HepG2 (cell line): ENCODE measurements around the gene LITAFD. TPM values are rescaled to one million over a fixed set of nuclear protein-coding genes. Genes with fewer than 3 reads are reported as not detected.

Experiments used
- ARHGAP35 ChIP-seq: sonication (generic); formaldehyde crosslinking; IDR thresholded peaks from 2 replicates; pipeline ENCODE4 v1.9.0; 2022; ENCODE audit warnings: mild to moderate bottlenecking, inconsistent platforms, moderate library complexity, missing genetic modification reagents, borderline replicate concordance
- FLYWCH1 ChIP-seq: sonication (generic); formaldehyde crosslinking; IDR thresholded peaks from 2 replicates; pipeline ENCODE4 v1.8.1; 2023; ENCODE audit warnings: mild to moderate bottlenecking, missing genetic modification reagents
- MBNL3 ChIP-seq: fragments of 250-450 bp; sonication (Bioruptor Pico); conservative IDR thresholded peaks from 2 replicates; pipeline ENCODE4 v1.8.0; 2022; ENCODE audit warnings: mild to moderate bottlenecking, inconsistent platforms
- MLLT10 ChIP-seq: sonication (generic); formaldehyde crosslinking; IDR thresholded peaks from 2 replicates; pipeline ENCODE4 v1.4.0; 2020; ENCODE audit warnings: missing genetic modification reagents
- PCBP1 ChIP-seq: fragments of 200-400 bp; formaldehyde crosslinking; IDR thresholded peaks from 2 replicates; pipeline ENCODE4 v1.6.1; 2017; ENCODE audit warnings: mild to moderate bottlenecking, low read depth, low read length, borderline replicate concordance
- PITX1 ChIP-seq: sonication (generic); formaldehyde crosslinking; IDR thresholded peaks from 2 replicates; pipeline ENCODE4 v1.5.1; 2020; ENCODE audit warnings: mild to moderate bottlenecking, missing genetic modification reagents
- SMAD9 ChIP-seq: sonication (generic); formaldehyde crosslinking; IDR thresholded peaks from 2 replicates; pipeline ENCODE4 v1.5.1; 2020; ENCODE audit warnings: mild to moderate bottlenecking, missing genetic modification reagents
- TOE1 ChIP-seq: sonication (generic); formaldehyde crosslinking; IDR thresholded peaks from 2 replicates; pipeline ENCODE4 v1.4.0; 2020; ENCODE audit warnings: mild to moderate bottlenecking, missing genetic modification reagents
- ZFY ChIP-seq: sonication (generic); formaldehyde crosslinking; IDR thresholded peaks from 2 replicates; pipeline ENCODE4 v1.4.0; 2020; ENCODE audit warnings: missing genetic modification reagents
- ZNF326 ChIP-seq: sonication (generic); formaldehyde crosslinking; IDR thresholded peaks from 2 replicates; pipeline ENCODE4 v1.4.0; 2020; ENCODE audit warnings: missing genetic modification reagents, borderline replicate concordance
- ZNF446 ChIP-seq: sonication (generic); formaldehyde crosslinking; IDR thresholded peaks from 2 replicates; pipeline ENCODE4 v1.5.0; 2020; ENCODE audit warnings: mild to moderate bottlenecking, missing genetic modification reagents
- ZNF556 ChIP-seq: sonication (generic); formaldehyde crosslinking; IDR thresholded peaks from 2 replicates; pipeline ENCODE4 v1.4.0; 2020; ENCODE audit warnings: mild to moderate bottlenecking, missing genetic modification reagents, borderline replicate concordance
- ZNF788 ChIP-seq: sonication (generic); formaldehyde crosslinking; IDR thresholded peaks from 2 replicates; pipeline ENCODE4 v1.5.0; 2020; ENCODE audit warnings: mild to moderate bottlenecking, missing genetic modification reagents, borderline replicate concordance
- polyA plus RNA-seq, 8 experiments: library from polyadenylated mRNA; depleted of rRNA in 3 of 8; stranded (reverse) in 7 of 8; unstranded in 1 of 8; fragments of >200 nt; fragmentation: Illumina TruSeq in 4 of 8; extraction: Trizol in 4 of 8; gene quantifications; 2 replicates each; pipeline versions ENCODE4 v1.2.1 to v1.2.3, GENCODE V29; 2011 to 2016; ENCODE audit warnings: low read depth in 4 of 8, missing spikeins in 1 of 8, mixed read lengths in 1 of 8; ENCODE audit not compliant: insufficient read depth in 1 of 8
- total RNA-seq, 5 experiments: library from RNA; depleted of rRNA; stranded (reverse); fragments of >200 nt; fragmentation: Illumina TruSeq; extraction: Trizol; gene quantifications; 2 replicates each; pipeline ENCODE4 v1.2.3, GENCODE V29; 2016; ENCODE audit warnings: low read depth in 1 of 5
- TF ChIP-seq, protein P1 (sequence below): IDR thresholded peaks from 2 replicates; pipeline ENCODE4 v1.6.1; 2016; ENCODE audit warnings: mild to moderate bottlenecking, missing biosample characterization, missing genetic modification reagents
- TF ChIP-seq, protein P2 (sequence below), 2 experiments: sonication (generic) in 1 of 2; formaldehyde crosslinking in 1 of 2; IDR thresholded peaks; 2 replicates each; pipeline versions ENCODE4 v1.5.1 to v1.6.1; 2011 to 2020; ENCODE audit warnings: borderline replicate concordance in 1 of 2, low read depth in 1 of 2, low read length in 1 of 2, mild to moderate bottlenecking in 1 of 2, missing genetic modification reagents in 1 of 2, moderate library complexity in 1 of 2
- TF ChIP-seq, protein P3 (sequence below), 2 experiments: sonication (generic) in 1 of 2; formaldehyde crosslinking in 1 of 2; IDR thresholded peaks; 2 replicates each; pipeline versions ENCODE4 v1.6.1 to v1.9.0; 2014 to 2022; ENCODE audit warnings: antibody characterized with exemption in 1 of 2, borderline replicate concordance in 1 of 2, inconsistent platforms in 1 of 2, low read depth in 1 of 2, missing genetic modification reagents in 1 of 2
- TF ChIP-seq, protein P4 (sequence below): sonication (generic); formaldehyde crosslinking; IDR thresholded peaks from 2 replicates; pipeline ENCODE4 v1.5.1; 2020; ENCODE audit warnings: mild to moderate bottlenecking, missing genetic modification reagents, moderate library complexity

LITAFD gene
- total and polyA plus RNA-seq, 2 of the 13 experiments (the other 11 are each of a cell fraction or from before 2014, with no cell fraction given): not detected

DNA sequence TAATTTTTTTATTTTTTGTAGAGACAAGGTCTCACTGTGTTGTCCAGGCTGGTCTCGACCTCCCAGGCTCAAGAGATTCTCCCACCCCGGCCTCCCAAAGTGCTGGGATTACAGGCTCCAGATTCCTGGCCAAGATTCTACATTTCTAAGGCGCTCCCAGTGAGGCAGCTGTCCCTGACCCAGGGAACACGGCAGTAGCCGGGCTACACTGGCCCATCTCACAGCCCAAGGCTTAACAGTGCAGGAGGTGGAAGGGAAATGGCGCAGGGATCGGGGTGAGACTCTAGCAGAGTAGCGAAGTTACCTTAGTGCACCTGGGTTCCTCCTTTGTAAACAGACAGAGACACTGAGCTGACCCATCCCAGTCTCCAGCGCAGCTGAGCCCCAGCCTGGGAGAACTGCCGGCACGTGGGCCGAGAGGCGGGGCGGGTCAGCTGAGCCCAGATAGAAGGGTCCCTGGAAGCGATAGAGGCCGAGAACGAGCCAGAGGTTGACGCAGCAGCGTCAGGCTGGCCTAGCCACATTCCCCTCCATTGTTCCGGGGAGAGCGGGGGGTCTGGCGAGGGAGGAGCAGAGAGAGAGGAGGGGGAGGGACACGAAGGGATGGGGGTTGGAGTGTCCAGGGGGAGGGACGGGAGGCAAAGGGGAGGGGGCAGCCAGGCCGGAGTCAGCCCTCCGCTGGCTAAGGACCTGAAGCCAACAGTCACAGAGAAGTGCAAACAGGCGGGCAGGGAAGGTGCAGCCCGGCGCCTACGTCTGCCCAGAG, 15.8 kb upstream of the LITAFD start (continued):
- TF ChIP-seq, protein P1, sequence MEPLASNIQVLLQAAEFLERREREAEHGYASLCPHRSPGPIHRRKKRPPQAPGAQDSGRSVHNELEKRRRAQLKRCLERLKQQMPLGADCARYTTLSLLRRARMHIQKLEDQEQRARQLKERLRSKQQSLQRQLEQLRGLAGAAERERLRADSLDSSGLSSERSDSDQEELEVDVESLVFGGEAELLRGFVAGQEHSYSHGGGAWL: peak; percentile 90
- TF ChIP-seq ZNF788 (CRISPR knock-in tag): peak; percentile 79; the same call in 1 of the 2 replicates
- TF ChIP-seq ZNF556 (CRISPR knock-in tag): no peak; the same call in 1 of the 2 replicates
- peak; percentile 80; the same call in 1 of the 2 replicates for TF ChIP-seq ARHGAP35
- no peak for TF ChIP-seq MLLT10 (CRISPR knock-in tag)
- TF ChIP-seq ZNF446 (CRISPR knock-in tag): no peak
- TF ChIP-seq FLYWCH1: no peak
- TF ChIP-seq, protein P2, sequence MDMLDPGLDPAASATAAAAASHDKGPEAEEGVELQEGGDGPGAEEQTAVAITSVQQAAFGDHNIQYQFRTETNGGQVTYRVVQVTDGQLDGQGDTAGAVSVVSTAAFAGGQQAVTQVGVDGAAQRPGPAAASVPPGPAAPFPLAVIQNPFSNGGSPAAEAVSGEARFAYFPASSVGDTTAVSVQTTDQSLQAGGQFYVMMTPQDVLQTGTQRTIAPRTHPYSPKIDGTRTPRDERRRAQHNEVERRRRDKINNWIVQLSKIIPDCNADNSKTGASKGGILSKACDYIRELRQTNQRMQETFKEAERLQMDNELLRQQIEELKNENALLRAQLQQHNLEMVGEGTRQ (IDR thresholded peaks at IDR 0.05; ENCODE audit: low read depth, low read length): peak; percentile 81
- TF ChIP-seq, protein P2 (CRISPR knock-in tag; IDR thresholded peaks at IDR 0.05; ENCODE audit: borderline replicate concordance): peak; percentile 83; the same call in 1 of the 2 replicates
- TF ChIP-seq, protein P3, sequence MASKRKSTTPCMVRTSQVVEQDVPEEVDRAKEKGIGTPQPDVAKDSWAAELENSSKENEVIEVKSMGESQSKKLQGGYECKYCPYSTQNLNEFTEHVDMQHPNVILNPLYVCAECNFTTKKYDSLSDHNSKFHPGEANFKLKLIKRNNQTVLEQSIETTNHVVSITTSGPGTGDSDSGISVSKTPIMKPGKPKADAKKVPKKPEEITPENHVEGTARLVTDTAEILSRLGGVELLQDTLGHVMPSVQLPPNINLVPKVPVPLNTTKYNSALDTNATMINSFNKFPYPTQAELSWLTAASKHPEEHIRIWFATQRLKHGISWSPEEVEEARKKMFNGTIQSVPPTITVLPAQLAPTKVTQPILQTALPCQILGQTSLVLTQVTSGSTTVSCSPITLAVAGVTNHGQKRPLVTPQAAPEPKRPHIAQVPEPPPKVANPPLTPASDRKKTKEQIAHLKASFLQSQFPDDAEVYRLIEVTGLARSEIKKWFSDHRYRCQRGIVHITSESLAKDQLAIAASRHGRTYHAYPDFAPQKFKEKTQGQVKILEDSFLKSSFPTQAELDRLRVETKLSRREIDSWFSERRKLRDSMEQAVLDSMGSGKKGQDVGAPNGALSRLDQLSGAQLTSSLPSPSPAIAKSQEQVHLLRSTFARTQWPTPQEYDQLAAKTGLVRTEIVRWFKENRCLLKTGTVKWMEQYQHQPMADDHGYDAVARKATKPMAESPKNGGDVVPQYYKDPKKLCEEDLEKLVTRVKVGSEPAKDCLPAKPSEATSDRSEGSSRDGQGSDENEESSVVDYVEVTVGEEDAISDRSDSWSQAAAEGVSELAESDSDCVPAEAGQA (IDR thresholded peaks at IDR 0.05; ENCODE audit: low read depth): no peak
- TF ChIP-seq, protein P3 (CRISPR knock-in tag; IDR thresholded peaks at IDR 0.05; ENCODE audit: borderline replicate concordance): no peak
- TF ChIP-seq, protein P4, sequence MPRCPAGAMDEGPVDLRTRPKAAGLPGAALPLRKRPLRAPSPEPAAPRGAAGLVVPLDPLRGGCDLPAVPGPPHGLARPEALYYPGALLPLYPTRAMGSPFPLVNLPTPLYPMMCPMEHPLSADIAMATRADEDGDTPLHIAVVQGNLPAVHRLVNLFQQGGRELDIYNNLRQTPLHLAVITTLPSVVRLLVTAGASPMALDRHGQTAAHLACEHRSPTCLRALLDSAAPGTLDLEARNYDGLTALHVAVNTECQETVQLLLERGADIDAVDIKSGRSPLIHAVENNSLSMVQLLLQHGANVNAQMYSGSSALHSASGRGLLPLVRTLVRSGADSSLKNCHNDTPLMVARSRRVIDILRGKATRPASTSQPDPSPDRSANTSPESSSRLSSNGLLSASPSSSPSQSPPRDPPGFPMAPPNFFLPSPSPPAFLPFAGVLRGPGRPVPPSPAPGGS (CRISPR knock-in tag): no peak
- no peak for TF ChIP-seq MBNL3 (CRISPR knock-in tag)
- peak; percentile 36; the same call in 1 of the 2 replicates for TF ChIP-seq ZNF326 (CRISPR knock-in tag)
- no peak for TF ChIP-seq TOE1 (CRISPR knock-in tag)
- TF ChIP-seq PCBP1: no peak
- no peak for TF ChIP-seq SMAD9
- TF ChIP-seq ZFY: peak; percentile 68; the same call in 1 of the 2 replicates
- peak; percentile 49; the same call in 1 of the 2 replicates for TF ChIP-seq PITX1 (CRISPR knock-in tag)
